Measurements from ENCODE around the gene TBX19.

The TBX19 gene

DNA sequence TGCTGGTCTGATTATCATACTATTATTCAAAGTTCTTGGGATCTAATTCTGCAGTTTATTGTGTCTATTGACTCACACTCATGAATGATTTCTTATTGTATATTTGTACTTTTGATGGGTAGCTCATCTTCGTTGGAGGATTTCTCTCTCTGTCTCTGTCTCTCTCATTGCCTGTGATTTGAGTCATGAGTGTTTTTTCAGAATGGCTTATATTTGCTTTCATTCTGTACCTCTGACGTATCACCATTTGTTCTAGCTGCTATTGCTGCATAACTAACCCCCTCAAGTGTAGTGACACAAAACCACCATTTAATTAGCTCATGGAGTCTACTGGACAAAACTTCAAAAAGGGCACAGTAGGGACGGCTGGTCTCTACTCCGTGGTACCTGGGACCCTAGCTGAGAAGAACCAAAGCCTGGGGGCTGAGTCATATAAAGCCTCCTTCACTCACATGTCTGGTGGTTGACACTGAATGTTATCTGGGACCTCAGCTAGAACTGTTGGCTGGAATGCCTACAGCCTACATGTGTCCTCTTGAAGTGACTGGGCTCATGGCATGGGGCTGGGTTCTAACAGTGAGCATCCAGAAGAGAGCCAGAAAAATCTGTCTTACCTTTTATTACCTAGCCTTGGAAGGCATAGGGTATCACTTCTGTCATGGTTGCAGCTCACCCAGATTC is 44.2 kb downstream of the TBX19 start:
- Histone ChIP-seq H3K36me3 (ENCODE audit: control insufficient read depth in 2 of 2, insufficient read depth in 1 of 2, low read length in 2 of 2) (no peaks in the 10 kb centered on the region), H3K4me1 (ENCODE audit: control insufficient read depth, insufficient read depth, low read length) (no peaks in the 10 kb centered on the region), H3K9me3 (ENCODE audit: control insufficient read depth, insufficient read depth, low read depth, low read length) (no peaks in the 10 kb centered on the region), H3K27ac (ENCODE audit: extremely low read depth, low read depth, low read length) (no peak overlapping the region), H3K4me3 (ENCODE audit: low read depth, low read length) (no peak overlapping the region)
- TF ChIP-seq ZNF169 (tag by site-specific recombination; IDR thresholded peaks at IDR 0.05) (no peak), ZNF391 (tag by site-specific recombination; IDR thresholded peaks at IDR 0.05; ENCODE audit: borderline replicate concordance, low read depth) (no peak), ZNF2 (tag by site-specific recombination; IDR thresholded peaks at IDR 0.05) (no peak), GLIS1 (tag by site-specific recombination; IDR thresholded peaks at IDR 0.05) (no peak), SCRT2 (tag by site-specific recombination; IDR thresholded peaks at IDR 0.05) (no peak), ZBTB26 (tag by site-specific recombination; optimal IDR thresholded peaks at IDR 0.05) (no peak), ZNF843 (tag by site-specific recombination; IDR thresholded peaks at IDR 0.05) (no peak), ZIC2 (tag by site-specific recombination; IDR thresholded peaks at IDR 0.05) (no peak), ZNF664 (tag by site-specific recombination; IDR thresholded peaks at IDR 0.05) (no peak), PRDM4 (tag by site-specific recombination; IDR thresholded peaks at IDR 0.05) (no peak), SETDB1 (IDR thresholded peaks at IDR 0.05; ENCODE audit: insufficient read length, low read length) (no peak), ZNF341 (tag by site-specific recombination; IDR thresholded peaks at IDR 0.05; ENCODE audit: low read depth) (no peak), TSHZ1 (tag by site-specific recombination; IDR thresholded peaks at IDR 0.05; ENCODE audit: borderline replicate concordance) (no peak), IKZF3 (tag by site-specific recombination; IDR thresholded peaks at IDR 0.05) (no peak)
- TF ChIP-seq, protein P1, sequence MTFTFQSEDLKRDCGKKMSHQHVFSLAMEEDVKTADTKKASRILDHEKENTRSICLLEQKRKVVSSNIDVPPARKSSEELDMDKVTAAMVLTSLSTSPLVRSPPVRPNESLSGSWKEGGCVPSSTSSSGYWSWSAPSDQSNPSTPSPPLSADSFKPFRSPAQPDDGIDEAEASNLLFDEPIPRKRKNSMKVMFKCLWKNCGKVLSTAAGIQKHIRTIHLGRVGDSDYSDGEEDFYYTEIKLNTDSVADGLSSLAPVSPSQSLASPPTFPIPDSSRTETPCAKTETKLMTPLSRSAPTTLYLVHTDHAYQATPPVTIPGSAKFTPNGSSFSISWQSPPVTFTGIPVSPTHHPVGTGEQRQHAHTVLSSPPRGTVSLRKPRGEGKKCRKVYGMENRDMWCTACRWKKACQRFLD (tag by site-specific recombination; IDR thresholded peaks at IDR 0.05): no peak
- TF ChIP-seq, protein P2, sequence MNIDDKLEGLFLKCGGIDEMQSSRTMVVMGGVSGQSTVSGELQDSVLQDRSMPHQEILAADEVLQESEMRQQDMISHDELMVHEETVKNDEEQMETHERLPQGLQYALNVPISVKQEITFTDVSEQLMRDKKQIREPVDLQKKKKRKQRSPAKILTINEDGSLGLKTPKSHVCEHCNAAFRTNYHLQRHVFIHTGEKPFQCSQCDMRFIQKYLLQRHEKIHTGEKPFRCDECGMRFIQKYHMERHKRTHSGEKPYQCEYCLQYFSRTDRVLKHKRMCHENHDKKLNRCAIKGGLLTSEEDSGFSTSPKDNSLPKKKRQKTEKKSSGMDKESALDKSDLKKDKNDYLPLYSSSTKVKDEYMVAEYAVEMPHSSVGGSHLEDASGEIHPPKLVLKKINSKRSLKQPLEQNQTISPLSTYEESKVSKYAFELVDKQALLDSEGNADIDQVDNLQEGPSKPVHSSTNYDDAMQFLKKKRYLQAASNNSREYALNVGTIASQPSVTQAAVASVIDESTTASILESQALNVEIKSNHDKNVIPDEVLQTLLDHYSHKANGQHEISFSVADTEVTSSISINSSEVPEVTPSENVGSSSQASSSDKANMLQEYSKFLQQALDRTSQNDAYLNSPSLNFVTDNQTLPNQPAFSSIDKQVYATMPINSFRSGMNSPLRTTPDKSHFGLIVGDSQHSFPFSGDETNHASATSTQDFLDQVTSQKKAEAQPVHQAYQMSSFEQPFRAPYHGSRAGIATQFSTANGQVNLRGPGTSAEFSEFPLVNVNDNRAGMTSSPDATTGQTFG (tag by site-specific recombination; IDR thresholded peaks at IDR 0.05; ENCODE audit: borderline replicate concordance): no peak
- ChIA-PET POLR2A (no interaction called here), CTCF (interaction anchor here (0.5 to 0.8 kb wide), 3 partner anchors 18 to 279 kb away, joined by 3 to 5 read pairs (median 3); no protein-coding TSS in a partner anchor)
